Mesendoderm (in vitro differentiated cells): ENCODE data around the gene GLUD1.
"Not testable (repeated sequence)": the region's sequence is repeated elsewhere in the genome, so short reads cannot be mapped to it uniquely, and the experiment has no call there.

ENCODE experiments used
- DNase-seq: peaks from one replicate; pipeline ENCODE4 v3.0.0; 2013
- H2AK5ac ChIP-seq: 2 replicates; pipeline ENCODE4 v1.6.1; 2013; ENCODE audit warnings: low read length, inconsistent platforms
- H2BK120ac ChIP-seq: 2 replicates; pipeline ENCODE4 v1.6.1; 2013; ENCODE audit warnings: low read depth, mild to moderate bottlenecking, low read length, moderate library complexity, mixed read lengths
- H2BK15ac ChIP-seq: replicated peaks from 2 replicates; pipeline ENCODE4 v1.6.1; 2013; ENCODE audit warnings: low read depth, mild to moderate bottlenecking, moderate library complexity
- H2BK5ac ChIP-seq: 2 replicates; pipeline ENCODE4 v1.6.1; 2013; ENCODE audit warnings: low read length, inconsistent platforms
- H3K18ac ChIP-seq: 2 replicates; pipeline ENCODE4 v1.6.1; 2013; ENCODE audit warnings: mild to moderate bottlenecking, low read length, mixed read lengths
- H3K23ac ChIP-seq: one replicate; pipeline ENCODE4 v1.6.1; 2013; ENCODE audit warnings: low read length
- H3K27ac ChIP-seq: 2 replicates; pipeline ENCODE4 v1.5.1; 2013; ENCODE audit warnings: low read depth, mild to moderate bottlenecking, inconsistent platforms, low read length, moderate library complexity
- H3K27me3 ChIP-seq: 2 replicates; pipeline ENCODE4 v1.6.1; 2013; ENCODE audit warnings: low read length, control low read depth, mild to moderate bottlenecking, inconsistent platforms; ENCODE audit not compliant: insufficient read depth, poor library complexity
- H3K36me3 ChIP-seq: 2 replicates; pipeline ENCODE4 v1.6.1; 2013; ENCODE audit warnings: low read length, inconsistent platforms; ENCODE audit not compliant: control insufficient read depth, insufficient read depth
- H3K4ac ChIP-seq: one replicate; pipeline ENCODE4 v1.6.1; 2013; ENCODE audit warnings: low read depth, mild to moderate bottlenecking, low read length, moderate library complexity
- H3K4me1 ChIP-seq: 2 replicates; pipeline ENCODE4 v1.6.1; 2013; ENCODE audit warnings: low read depth, low read length, inconsistent platforms; ENCODE audit not compliant: control insufficient read depth
- H3K4me2 ChIP-seq: 2 replicates; pipeline ENCODE4 v1.6.1; 2013; ENCODE audit warnings: low read length
- H3K4me3 ChIP-seq: 2 replicates; pipeline ENCODE4 v1.5.1; 2013; ENCODE audit warnings: mild to moderate bottlenecking, low read length
- H3K56ac ChIP-seq: one replicate; pipeline ENCODE4 v1.6.1; 2013; ENCODE audit warnings: low read length
- H3K79me1 ChIP-seq: 2 replicates; pipeline ENCODE4 v1.6.1; 2013; ENCODE audit warnings: low read length, inconsistent platforms
- H3K79me2 ChIP-seq: 2 replicates; pipeline ENCODE4 v1.6.1; 2013; ENCODE audit warnings: mild to moderate bottlenecking, low read length; ENCODE audit not compliant: control insufficient read depth, insufficient read depth
- H3K9ac ChIP-seq: 2 replicates; pipeline ENCODE4 v1.6.1; 2013; ENCODE audit warnings: low read length, inconsistent platforms
- H4K5ac ChIP-seq: one replicate; pipeline ENCODE4 v1.6.1; 2013; ENCODE audit warnings: low read length
- H4K8ac ChIP-seq: one replicate; pipeline ENCODE4 v1.6.1; 2013; ENCODE audit warnings: low read depth, mild to moderate bottlenecking, control low read depth, low read length, moderate library complexity
- WGBS: extraction: QIAGEN DNeasy Blood & Tissue Kit; methylation state at CpG from one replicate; pipeline ENCODE4 v1.1.7; 2013; ENCODE audit warnings: low lambda C conversion rate, missing lambda C conversion rate; ENCODE audit not compliant: insufficient coverage; ENCODE audit errors: extremely low coverage; 5-methylcytosine and 5-hydroxymethylcytosine counted together

The GLUD1 gene

DNA sequence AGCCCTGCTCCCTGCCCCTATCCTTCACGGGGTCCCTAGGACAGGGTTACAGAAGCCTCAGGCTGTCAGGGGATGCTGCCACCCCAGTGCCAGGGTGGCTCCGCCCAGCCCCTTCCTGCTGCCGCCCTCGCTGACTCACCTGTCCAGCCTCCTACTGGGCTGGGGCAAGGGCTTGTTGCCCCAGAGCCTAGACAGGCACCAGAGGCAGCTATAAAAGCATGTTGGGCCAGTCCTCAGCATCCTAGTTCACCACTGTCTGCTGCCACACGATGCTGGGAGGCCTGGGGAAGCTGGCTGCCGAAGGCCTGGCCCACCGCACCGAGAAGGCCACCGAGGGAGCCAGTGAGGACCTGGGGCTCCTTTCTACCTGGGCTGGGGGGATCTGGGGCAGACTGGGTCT lies 74.6 kb downstream of the GLUD1 start, which contains the start of gene FAM25A:
FAM25A (plus strand) TSS at position 239 of the 400 bp plus-strand sequence; CDS start at position 270, 31 bp downstream.
- H4K8ac ChIP-seq, H3K27me3 ChIP-seq, H3K56ac ChIP-seq, H3K27ac ChIP-seq, H2BK15ac ChIP-seq, H2AK5ac ChIP-seq, H3K23ac ChIP-seq, H3K4ac ChIP-seq, H3K79me2 ChIP-seq, H3K79me1 ChIP-seq, DNase-seq, H3K4me1 ChIP-seq, H3K18ac ChIP-seq, H3K9ac ChIP-seq, H3K4me2 ChIP-seq, H2BK120ac ChIP-seq, H3K36me3 ChIP-seq, H3K4me3 ChIP-seq, H2BK5ac ChIP-seq, H4K5ac ChIP-seq: not testable (repeated sequence)
- WGBS, result no CpG with 5 or more reads among the region's 9 CpGs

DNA sequence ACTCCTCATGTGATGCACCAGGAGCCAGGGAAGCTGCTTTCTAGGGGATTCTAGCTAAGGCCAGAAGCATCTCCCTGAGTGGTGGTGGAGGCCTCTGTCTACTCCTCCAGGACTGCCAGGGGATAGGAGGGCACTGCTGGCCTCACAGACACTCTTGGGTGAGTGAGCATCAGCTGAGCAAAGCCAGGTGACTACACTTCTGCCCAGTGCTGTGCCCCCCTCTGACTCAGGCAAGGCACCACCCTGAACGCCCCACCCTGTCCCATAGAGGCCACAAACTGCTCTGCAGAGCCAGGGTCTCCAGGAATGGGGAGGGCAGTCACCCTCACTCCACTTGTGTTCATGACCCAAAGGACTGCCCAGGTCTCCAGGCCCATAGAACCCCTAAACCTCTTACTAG lies 75.1 kb downstream of the GLUD1 start:
- H3K79me1 ChIP-seq, H2BK120ac ChIP-seq, DNase-seq, H2BK15ac ChIP-seq, H3K4me1 ChIP-seq, H3K79me2 ChIP-seq, H3K56ac ChIP-seq, H3K4me3 ChIP-seq, H3K27ac ChIP-seq, H3K4ac ChIP-seq, H3K4me2 ChIP-seq, H4K8ac ChIP-seq, H2AK5ac ChIP-seq, H3K18ac ChIP-seq, H4K5ac ChIP-seq, H3K9ac ChIP-seq, H3K36me3 ChIP-seq, H3K27me3 ChIP-seq, H3K23ac ChIP-seq, H2BK5ac ChIP-seq: not testable (repeated sequence)
- WGBS, result no CpG with 5 or more reads among the region's 1 CpG

DNA sequence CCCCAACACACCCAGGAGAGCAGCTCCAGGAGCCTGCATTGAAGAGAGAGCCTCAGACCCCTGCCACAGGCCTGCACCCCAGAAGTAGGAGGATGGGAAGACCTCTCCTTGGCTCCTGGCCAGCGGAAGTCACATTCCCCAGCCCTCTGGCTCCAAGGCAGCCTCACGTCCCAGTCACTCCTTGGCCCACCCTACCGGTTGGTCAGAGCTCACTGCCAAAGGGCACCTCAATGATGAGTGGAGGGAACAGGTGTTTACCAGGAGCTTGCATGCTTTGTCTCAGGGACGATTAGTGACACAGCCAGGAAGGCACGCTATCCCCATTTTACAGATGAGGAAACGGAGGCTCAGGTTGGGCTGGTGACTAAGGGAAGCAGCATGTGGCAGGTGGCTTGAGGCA lies 75.6 kb downstream of the GLUD1 start:
- not testable (repeated sequence) for H3K18ac ChIP-seq, H4K8ac ChIP-seq, H3K4ac ChIP-seq, H2BK15ac ChIP-seq, H3K79me2 ChIP-seq, H3K9ac ChIP-seq, H3K4me3 ChIP-seq, H3K27ac ChIP-seq, H3K27me3 ChIP-seq, H3K79me1 ChIP-seq, H3K23ac ChIP-seq, H4K5ac ChIP-seq, H2BK120ac ChIP-seq, H2AK5ac ChIP-seq, DNase-seq, H3K4me1 ChIP-seq, H3K36me3 ChIP-seq, H3K4me2 ChIP-seq, H2BK5ac ChIP-seq, H3K56ac ChIP-seq
- no CpG with 5 or more reads among the region's 6 CpGs for WGBS

DNA sequence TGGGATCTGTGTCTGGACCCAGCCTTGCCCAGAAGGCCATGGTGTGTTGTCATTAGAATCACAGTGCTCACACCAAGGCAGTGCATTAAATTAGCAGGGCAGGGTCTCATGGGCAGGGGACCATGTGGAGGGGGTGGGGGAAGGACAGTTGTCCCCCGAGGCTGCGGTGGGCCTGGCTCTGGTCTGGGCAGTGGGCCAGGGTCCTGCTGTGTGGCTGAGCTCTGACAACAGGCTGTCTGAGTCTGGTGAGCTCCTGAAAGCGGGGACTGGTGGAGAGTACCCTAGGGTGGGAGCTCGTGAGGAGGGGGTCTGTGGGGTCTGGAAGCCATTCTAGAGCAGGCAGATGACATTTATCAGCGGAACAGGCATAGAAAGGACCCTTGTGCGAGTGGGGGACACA lies 76.5 kb downstream of the GLUD1 start:
- not testable (repeated sequence) for H3K27me3 ChIP-seq, H3K18ac ChIP-seq

DNA sequence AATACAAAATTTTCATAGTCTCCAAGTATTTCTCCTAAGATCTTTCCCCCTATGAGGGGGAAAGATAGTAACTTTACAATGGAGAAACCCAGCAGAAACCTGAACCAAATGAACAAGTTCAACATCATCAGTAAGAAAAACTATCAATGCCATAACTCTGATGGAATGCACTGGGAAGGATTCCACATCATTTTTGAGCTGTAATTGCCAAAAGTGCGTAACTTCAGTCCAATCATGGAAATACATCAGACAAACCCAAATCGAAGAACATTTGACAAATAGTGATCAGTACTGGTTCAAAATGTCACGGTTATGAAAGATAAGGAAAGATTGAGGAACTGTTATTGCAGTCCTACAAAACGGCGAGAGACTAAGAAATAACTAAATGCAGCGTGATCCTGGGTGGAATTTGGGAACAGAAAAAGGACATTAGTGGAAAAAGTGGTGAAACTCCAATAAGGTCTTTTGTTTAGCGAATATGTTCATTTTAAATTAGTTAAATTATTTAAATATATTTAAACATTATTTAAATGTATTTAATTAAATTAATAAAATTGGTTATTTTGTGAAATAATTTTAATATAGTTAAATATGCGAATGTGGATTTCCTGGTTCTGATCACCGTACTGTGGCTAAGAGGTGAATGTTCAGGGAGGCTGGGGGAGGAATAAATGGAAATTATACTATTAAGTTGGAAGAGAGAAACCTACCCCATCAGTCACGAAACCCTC lies 79.5 kb downstream of the GLUD1 start:
- H2BK5ac ChIP-seq, H3K36me3 ChIP-seq, H3K27me3 ChIP-seq, H2BK15ac ChIP-seq, H3K27ac ChIP-seq, H3K9ac ChIP-seq, H3K79me1 ChIP-seq, H3K56ac ChIP-seq, H3K23ac ChIP-seq, H3K4me2 ChIP-seq, H3K4ac ChIP-seq, H3K4me3 ChIP-seq, H3K79me2 ChIP-seq, H4K5ac ChIP-seq, H4K8ac ChIP-seq, H3K4me1 ChIP-seq, H3K18ac ChIP-seq, H2AK5ac ChIP-seq, DNase-seq, H2BK120ac ChIP-seq: not testable (repeated sequence)
- WGBS, result 94% methylated on average over 2 of the region's 10 CpGs

More for the DNA sequence above, 76.5 kb downstream of the GLUD1 start:
- not testable (repeated sequence) for H3K4me2 ChIP-seq, H3K4ac ChIP-seq, H4K5ac ChIP-seq, H3K23ac ChIP-seq, H3K27ac ChIP-seq, H3K79me1 ChIP-seq, H2BK15ac ChIP-seq, H3K4me1 ChIP-seq, H2AK5ac ChIP-seq, H3K36me3 ChIP-seq, H3K79me2 ChIP-seq, DNase-seq, H2BK120ac ChIP-seq, H2BK5ac ChIP-seq, H3K9ac ChIP-seq, H4K8ac ChIP-seq, H3K4me3 ChIP-seq, H3K56ac ChIP-seq
- no CpG with 5 or more reads among the region's 6 CpGs for WGBS

DNA sequence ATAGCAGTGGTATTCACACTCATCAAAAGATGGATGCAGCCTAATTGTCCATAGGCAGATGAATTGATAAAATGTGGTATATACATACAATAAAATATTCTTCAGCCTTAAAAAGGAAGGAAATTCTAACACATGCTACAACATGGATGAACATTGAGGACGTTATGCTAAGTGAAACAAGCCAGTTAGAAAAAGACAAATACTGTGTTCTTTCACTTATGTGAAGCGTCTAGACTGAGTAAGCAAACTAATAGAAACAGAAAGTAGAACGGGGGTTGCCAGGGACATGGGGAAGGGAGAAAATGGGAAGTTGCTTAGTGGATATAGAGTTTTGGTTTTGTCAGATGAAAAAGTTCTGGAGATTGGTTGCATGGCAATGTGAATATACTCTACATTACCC lies 81.1 kb downstream of the GLUD1 start:
- not testable (repeated sequence) for H3K9ac ChIP-seq, H2BK120ac ChIP-seq, H3K23ac ChIP-seq, H4K5ac ChIP-seq, H3K56ac ChIP-seq, DNase-seq, H3K79me2 ChIP-seq, H3K4ac ChIP-seq, H3K4me2 ChIP-seq, H3K4me1 ChIP-seq, H3K27me3 ChIP-seq, H3K4me3 ChIP-seq, H2BK15ac ChIP-seq, H4K8ac ChIP-seq, H3K36me3 ChIP-seq, H2BK5ac ChIP-seq, H3K27ac ChIP-seq, H2AK5ac ChIP-seq, H3K18ac ChIP-seq, H3K79me1 ChIP-seq
- no CpG with 5 or more reads among the region's 3 CpGs for WGBS
